Small intestine (tissue), 7 donors: Measurements from ENCODE around the gene ARSA. TPM values are rescaled to one million over a fixed set of nuclear protein-coding genes. Genes with fewer than 3 reads are reported as not detected.
"Not testable (repeated sequence)": the region's sequence is repeated elsewhere in the genome, so short reads cannot be mapped to it uniquely, and the experiment has no call there.

Experiments
- DNase-seq, 2 donors: peaks; one replicate each; pipeline versions ENCODE4 v3.0.0 to v3.0.0-alpha.2; 2013
- FAIRE-seq: peaks from 2 replicates; lab custom pipeline; 2012; peaks lifted over from hg19 to GRCh38; lab: Jason Lieb, UNC
- H3K27ac ChIP-seq, 3 donors: one replicate each; pipeline ENCODE4 v1.5.1; 2013; ENCODE audit warnings: low read length in 2 of 3, mild to moderate bottlenecking in 2 of 3, control low read depth in 1 of 3, inconsistent platforms in 1 of 3, low read depth in 1 of 3, moderate library complexity in 1 of 3
- H3K27me3 ChIP-seq, 3 donors: one replicate each; pipeline ENCODE4 v1.6.1; 2013; ENCODE audit warnings: low read length in 3 of 3, inconsistent platforms in 1 of 3; ENCODE audit not compliant: control insufficient read depth in 3 of 3, insufficient read depth in 3 of 3
- H3K36me3 ChIP-seq, 3 donors: one replicate each; pipeline ENCODE4 v1.6.1; 2013; ENCODE audit warnings: low read length in 3 of 3, inconsistent platforms in 1 of 3, low read depth in 1 of 3, mild to moderate bottlenecking in 1 of 3, moderate library complexity in 1 of 3; ENCODE audit not compliant: control insufficient read depth in 3 of 3, insufficient read depth in 2 of 3
- H3K4me1 ChIP-seq, 3 donors: one replicate each; pipeline ENCODE4 v1.6.1; 2013; ENCODE audit warnings: low read length in 2 of 3, inconsistent platforms in 1 of 3, low read depth in 1 of 3, mild to moderate bottlenecking in 1 of 3, moderate library complexity in 1 of 3; ENCODE audit not compliant: control insufficient read depth in 3 of 3, insufficient read depth in 2 of 3
- H3K4me3 ChIP-seq, 3 donors: one replicate each; pipeline ENCODE4 v1.5.1; 2013; ENCODE audit warnings: low read length in 3 of 3, control low read depth in 1 of 3, inconsistent platforms in 1 of 3, low read depth in 1 of 3, mild to moderate bottlenecking in 1 of 3, moderate library complexity in 1 of 3
- H3K9me3 ChIP-seq, 2 donors: one replicate each; pipeline ENCODE4 v1.6.1; 2013; ENCODE audit warnings: low read depth in 1 of 2, low read length in 1 of 2; ENCODE audit not compliant: control insufficient read depth in 2 of 2, insufficient read depth in 1 of 2
- WGBS, 3 donors: extraction: QIAGEN DNeasy Blood & Tissue Kit; methylation state at CpG; one replicate each; pipeline ENCODE4 v1.1.7; 2013; 5-methylcytosine and 5-hydroxymethylcytosine counted together
- polyA plus RNA-seq, 4 donors: library from polyadenylated mRNA; stranded (reverse) in 3 of 4; unstranded in 1 of 4; fragments of 200-250 nt in 3 of 4; fragments of 120-200 nt in 1 of 4; gene quantifications; one replicate each; pipeline versions ENCODE4 v1.2.1 to v1.2.3, GENCODE V29; 2013
- donor health status: healthy with polysubstance abuse.
- donor health status: control.
- donor health status: control.
- donor health status: Bipolar disorder and iron deficiency.
- donor health status: healthy.

The ARSA gene
- polyA plus RNA-seq, 4 donors, result 28.2 to 85.9 (median 71.3) TPM

DNA sequence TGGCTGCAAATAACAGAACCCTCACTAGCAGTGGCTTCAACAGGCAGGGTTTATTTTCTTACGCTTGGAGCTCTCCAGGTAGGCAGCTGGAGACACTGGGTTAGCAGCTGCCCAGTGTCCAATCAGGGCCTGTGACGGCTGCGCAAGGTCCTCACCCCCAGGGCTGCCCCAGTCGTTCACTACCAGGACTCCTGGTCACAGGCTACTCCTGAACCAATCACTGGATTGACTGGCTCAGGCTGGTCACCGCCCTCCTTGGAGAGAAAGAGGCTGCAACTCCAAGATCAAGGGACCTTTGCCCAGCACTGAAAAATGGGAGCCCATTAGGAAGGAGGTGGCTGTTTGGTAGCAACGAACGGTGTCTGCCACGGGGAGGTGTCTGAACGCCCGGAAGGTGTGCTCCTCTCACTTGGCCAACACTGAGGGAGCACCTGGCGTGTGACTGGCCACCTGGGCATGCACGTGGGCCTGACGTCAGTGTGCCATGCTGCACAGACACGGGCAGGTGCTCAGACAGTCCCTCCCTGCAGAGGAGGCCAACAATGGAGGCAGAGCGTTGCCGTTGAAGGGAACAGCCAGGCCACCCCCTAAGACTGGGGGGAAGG lies 5.1 kb downstream of the ARSA start:
- Histone ChIP-seq H3K4me3 (peak overlapping the region in 1 of 3 donors; percentile 5), H3K27ac (peak overlapping the region; percentile 77 to 98 (median 92)), H3K27me3 (peaks cover 0 to 4% (median 0%) of the 10 kb centered on the region in 3 donors), H3K9me3 (no peaks in the 10 kb centered on the region), H3K36me3 (peaks cover 0 to 14% (median 0%) of the 10 kb centered on the region in 3 donors), H3K4me1 (peaks cover 5 to 48% (median 12%) of the 10 kb centered on the region in 3 donors)
- WGBS, 3 donors, result 14 to 64% (median 36%) methylated on average over 16 of the region's 16 CpGs
- DNase-seq (peak; percentile 93 to 100), FAIRE-seq (no peak)

GRCh38 chr22:50621948-50622722 lies 5.8 kb downstream of the ARSA start:
- peaks cover 5 to 43% (median 11%) of the 10 kb centered on the region in 3 donors for H3K4me1 ChIP-seq
- peak overlapping the region in 1 of 3 donors; percentile 5 for H3K4me3 ChIP-seq
- no peak for DNase-seq
- H3K27ac ChIP-seq, result peak overlapping the region; percentile 77 to 98 (median 92)
- H3K36me3 ChIP-seq, result peaks cover 0 to 14% (median 0%) of the 10 kb centered on the region in 3 donors
- WGBS, 3 donors, result 11 to 25% (median 11%) methylated on average over 18 of the region's 18 CpGs
- H3K27me3 ChIP-seq, result peaks cover 0 to 4% (median 0%) of the 10 kb centered on the region in 3 donors
- FAIRE-seq, result no peak
- H3K9me3 ChIP-seq, result no peaks in the 10 kb centered on the region

DNA sequence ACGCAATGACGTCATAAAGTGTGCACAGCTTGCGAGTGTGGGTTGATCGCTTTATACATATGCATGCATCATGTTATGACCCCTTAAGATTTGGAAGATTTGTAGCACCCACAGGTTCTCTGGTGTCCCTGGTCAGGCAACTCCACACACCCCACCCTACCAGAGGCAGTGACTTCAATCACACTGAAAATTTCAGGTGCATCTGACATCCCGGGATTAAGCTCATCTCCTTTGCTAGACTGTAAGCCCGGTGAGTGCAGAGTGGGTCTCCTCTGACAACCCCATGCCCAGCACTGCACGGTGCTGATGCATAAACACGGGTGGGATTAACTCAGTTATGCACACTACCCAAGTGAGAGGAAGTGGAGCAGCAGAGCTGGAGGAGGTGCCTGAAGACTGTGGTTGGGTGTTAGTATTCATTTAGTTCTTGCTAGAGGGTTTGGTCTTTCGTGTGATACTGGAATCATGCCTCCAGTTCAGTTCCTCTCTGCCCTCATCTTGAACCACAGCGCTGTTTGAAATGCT lies 6.5 kb downstream of the ARSA start:
- Histone ChIP-seq H3K9me3 (no peaks in the 10 kb centered on the region), H3K36me3 (peaks cover 0 to 11% (median 0%) of the 10 kb centered on the region in 3 donors), H3K4me1 (peaks cover 3 to 42% (median 10%) of the 10 kb centered on the region in 3 donors), H3K27me3 (peaks cover 0 to 4% (median 0%) of the 10 kb centered on the region in 3 donors), H3K4me3 (no peak overlapping the region), H3K27ac (peak overlapping the region in 2 of 3 donors; percentile 92 to 98)
- WGBS, 3 donors, result 14 to 29% (median 17%) methylated on average over 10 of the region's 10 CpGs
- DNase-seq (peak in 1 of 2 donors; percentile 51), FAIRE-seq (no peak)

DNA sequence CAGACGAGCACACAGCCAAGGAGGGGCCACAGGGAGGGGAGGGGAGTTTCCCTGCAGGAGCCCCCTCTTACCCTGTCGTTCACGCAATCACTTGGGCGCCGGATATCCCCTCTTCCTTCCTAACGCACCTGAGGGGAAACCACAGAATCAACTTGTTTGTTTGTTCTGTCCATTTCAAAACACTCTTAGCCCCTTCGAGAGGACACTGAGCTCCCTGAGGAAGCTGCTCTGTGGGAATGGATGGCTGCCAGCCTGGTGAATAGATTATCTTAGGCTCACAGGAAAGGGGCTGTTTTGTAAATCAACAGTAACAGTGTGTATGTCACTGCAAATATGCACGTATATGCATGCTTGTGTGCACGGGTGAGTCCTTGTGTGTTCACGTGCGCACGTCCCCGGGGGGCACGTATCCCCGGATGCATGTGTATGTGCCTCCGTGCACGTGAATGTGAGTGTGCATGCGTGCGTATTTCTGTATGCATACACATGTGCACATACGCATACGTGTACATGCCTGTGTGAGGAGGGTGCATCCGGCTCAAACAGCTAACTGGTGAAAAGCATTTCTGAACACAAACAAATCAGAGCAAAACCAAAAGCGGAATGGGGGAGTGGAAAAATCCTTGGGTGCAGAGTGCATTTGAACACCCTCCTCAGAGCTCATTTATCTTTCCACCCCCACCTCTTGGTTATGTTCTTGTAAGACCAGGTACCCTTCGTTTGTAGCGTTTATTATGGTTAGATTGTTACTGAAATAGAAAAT lies 7.2 kb downstream of the ARSA start:
- Histone ChIP-seq H3K4me1 (peaks cover 3 to 37% (median 6%) of the 10 kb centered on the region in 3 donors), H3K36me3 (peaks cover 0 to 4% (median 0%) of the 10 kb centered on the region in 3 donors), H3K9me3 (no peaks in the 10 kb centered on the region), H3K4me3 (peak overlapping the region in 1 of 3 donors; percentile 2), H3K27me3 (peaks cover 0 to 4% (median 0%) of the 10 kb centered on the region in 3 donors), H3K27ac (peak overlapping the region in 2 of 3 donors; percentile 44 to 98)
- FAIRE-seq (no peak), DNase-seq (peak; percentile 51 to 85)
- WGBS, 3 donors, result 3 to 15% (median 3%) methylated on average over 25 of the region's 25 CpGs

DNA sequence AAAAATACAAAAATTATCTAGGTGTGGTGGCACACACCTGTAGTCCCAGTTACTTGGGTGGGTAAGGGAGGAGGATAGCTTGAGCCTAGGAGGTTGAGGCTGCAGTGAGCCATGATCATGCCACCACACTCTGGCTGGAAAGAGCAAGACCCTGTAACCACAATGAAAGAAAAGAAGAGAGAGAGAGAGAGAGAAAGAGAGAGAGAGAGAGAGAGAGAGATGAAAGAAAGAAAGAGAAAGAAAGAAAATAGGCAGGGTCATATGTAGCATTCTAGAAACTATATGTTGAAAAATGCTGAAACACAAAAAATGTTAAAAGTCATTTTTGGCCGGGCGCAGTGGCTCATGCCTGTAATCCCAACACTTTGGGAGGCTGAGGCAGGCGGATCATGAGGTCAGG lies 13.7 kb downstream of the ARSA start:
- not testable (repeated sequence) for H3K4me3 ChIP-seq, DNase-seq, FAIRE-seq, H3K27me3 ChIP-seq, H3K9me3 ChIP-seq, H3K36me3 ChIP-seq
- peaks cover 0 to 12% (median 0%) of the 10 kb centered on the region in 3 donors for H3K4me1 ChIP-seq
- peak overlapping the region in 1 of 3 donors; percentile 45 for H3K27ac ChIP-seq
- WGBS, 3 donors, result 92 to 94% (median 93%) methylated on average over 2 to 3 of the region's 3 CpGs

DNA sequence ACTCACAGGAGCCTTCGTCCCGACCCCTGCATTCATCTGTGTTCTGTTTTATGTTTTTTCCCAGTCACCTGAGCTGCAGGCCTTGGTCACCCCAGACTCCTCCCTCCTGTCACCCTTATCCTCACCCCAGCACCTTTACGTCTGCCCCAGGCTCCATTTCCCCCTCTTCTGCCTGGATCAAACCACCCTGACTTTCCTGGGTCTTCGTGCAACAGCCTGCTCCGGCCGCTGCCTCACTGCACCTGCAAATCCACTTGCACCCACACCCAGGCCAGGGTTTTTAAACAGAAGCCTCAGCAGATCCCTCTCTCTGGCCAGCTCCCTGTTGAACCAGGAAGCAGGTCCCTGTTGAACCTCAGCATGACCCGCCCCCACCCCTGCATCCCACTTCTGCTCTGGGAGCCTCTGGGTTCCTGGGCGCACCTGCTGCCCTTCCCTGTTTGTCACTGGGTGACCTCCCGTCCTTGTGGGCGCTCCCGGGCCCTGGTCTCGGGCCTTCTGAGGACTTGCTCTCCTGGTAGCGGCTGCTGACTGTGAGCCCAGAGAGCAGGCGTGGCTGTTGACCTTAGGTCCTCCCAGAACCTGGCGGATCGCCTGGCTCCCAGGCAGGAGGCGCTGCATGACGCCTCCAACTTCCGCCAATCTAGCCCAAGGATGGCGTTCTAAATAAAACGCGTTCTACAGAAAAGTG lies 14.5 kb downstream of the ARSA start:
- FAIRE-seq (no peak), DNase-seq (peak; percentile 59 to 96)
- Histone ChIP-seq H3K4me1 (peaks cover 0 to 12% (median 0%) of the 10 kb centered on the region in 3 donors), H3K27me3 (peaks cover 0 to 10% (median 0%) of the 10 kb centered on the region in 3 donors), H3K36me3 (no peaks in the 10 kb centered on the region), H3K9me3 (no peaks in the 10 kb centered on the region), H3K4me3 (no peak overlapping the region), H3K27ac (peak overlapping the region in 2 of 3 donors; percentile 85 to 94)
- whole genome bisulfite sequencing, 3 donors, result 16 to 56% (median 35%) methylated on average over 22 of the region's 22 CpGs

GRCh38 chr22:50612528-50613221 lies 15.3 kb downstream of the ARSA start:
- Histone ChIP-seq H3K27me3 (peaks cover 0 to 14% (median 0%) of the 10 kb centered on the region in 3 donors), H3K4me3 (no peak overlapping the region), H3K36me3 (no peaks in the 10 kb centered on the region), H3K27ac (peak overlapping the region in 2 of 3 donors; percentile 85 to 94), H3K9me3 (no peaks in the 10 kb centered on the region), H3K4me1 (peaks cover 0 to 12% (median 0%) of the 10 kb centered on the region in 3 donors)
- 16 to 29% (median 22%) methylated on average over 29 to 31 of the region's 31 CpGs for WGBS, 3 donors
- FAIRE-seq (no peak), DNase-seq (peak; percentile 66 to 71)
